ENCODE data around the gene FOXRED2.

- TF ChIP-seq CTCF (IDR thresholded peaks at IDR 0.05) (no peak), POLR2A (IDR thresholded peaks at IDR 0.05) (no peak)
Observed at GRCh38 chr22:36514766-36515165, 7.9 kb upstream of the FOXRED2 start.
